Neural cell (in vitro differentiated cells): ENCODE measurements around the gene MADCAM1.

ENCODE experiments used
- CTCF ChIP-seq: fragments of 450-650 bp; IDR thresholded peaks from 2 replicates; pipeline ENCODE4 v1.5.1; 2014; ENCODE audit warnings: antibody characterized with exemption, mild to moderate bottlenecking, moderate library complexity; ENCODE audit not compliant: poor library complexity, severe bottlenecking
- POLR2AphosphoS5 ChIP-seq: IDR thresholded peaks from 2 replicates; pipeline ENCODE4 v1.6.1; 2012

GRCh38 chr19:480016-480855 lies 16.1 kb upstream of the MADCAM1 start:
- TF ChIP-seq CTCF: no peak
- TF ChIP-seq POLR2AphosphoS5: no peak
